Non-pigmented ciliary epithelial cell (primary cell): Measurements from ENCODE around the gene HRCT1.
A peak's percentile ranks its signal among the peaks of the same experiment; 100 is the strongest.

ENCODE experiments used
- DNase-seq: peaks from one replicate; pipeline ENCODE4 v3.0.0-alpha.2; 2010; ENCODE audit warnings: low read depth

HRCT1 gene

DNA sequence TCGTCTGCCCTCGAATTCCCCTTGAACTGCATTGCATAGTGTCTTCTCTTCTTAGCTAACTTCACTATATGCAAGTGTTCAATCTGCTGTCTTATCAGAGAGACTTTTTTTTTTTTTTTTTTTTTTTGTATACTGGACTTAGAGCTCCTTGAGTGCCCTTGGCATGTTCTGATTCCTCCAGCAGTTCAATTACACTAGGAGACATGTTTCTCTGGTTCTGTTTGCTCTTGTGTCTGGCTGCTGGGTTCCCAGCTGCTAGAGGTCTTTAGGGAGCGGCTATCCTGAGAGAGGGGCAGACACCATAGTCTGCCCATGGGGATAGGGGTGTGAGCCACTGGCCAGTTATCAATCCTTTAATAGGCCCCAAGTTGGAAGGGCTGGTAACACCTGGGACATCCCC, 38.8 kb downstream of the HRCT1 start:
- DNase-seq = no peak

DNA sequence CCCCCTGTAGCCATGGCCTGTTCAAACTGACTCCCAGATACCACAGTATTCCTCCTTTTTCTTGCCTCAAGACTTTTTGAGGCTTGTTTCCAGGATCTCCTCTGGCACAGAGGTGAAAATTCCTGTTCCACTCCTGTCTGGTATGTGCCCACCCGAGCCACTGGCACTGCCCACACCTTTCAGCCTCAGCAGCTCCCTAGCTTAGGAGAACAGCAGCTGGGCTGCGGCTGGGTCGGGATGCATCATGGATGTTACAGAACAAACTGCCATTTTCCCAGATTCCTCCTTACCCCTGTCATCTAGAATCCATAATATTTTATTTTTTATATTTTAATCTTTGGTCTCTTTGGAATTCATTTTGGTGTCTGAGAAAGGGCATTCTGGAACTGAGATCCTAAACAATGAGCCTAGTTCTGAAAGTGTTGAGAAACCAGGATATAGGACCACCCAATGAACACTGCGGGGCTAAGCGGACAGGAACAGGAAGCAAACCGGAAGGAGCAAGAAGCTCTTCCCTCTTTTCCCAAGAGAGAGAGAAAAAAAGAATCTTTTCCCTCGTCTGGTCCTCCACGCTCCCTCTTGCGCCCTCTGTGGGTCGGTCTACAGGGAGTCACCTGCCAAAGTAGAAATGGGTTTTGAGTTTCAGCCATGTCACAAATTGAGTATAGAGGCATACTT, 39.5 kb downstream of the HRCT1 start:
- DNase-seq = no peak

DNA sequence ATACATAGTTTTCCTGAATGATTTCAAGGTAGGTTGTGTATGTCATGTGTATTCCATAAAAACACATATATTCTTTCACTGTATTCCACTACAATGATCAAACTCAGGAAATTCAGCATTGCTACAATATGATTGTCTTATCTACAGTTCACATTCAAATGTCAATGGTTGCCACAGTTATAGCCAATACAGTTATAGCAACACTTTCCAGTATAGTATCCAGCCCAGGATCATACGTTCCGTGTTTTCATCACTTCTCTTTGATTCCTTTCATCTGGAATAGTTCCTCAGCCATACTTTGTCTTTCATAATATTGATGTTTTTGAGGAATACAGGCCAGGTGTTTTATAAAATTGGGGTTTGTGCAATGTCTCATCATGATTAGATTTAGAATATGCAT, 42.4 kb downstream of the HRCT1 start:
- DNase-seq = no peak

- DNase-seq = no peak
Observed at GRCh38 chr9:35948901-35949318, 42.9 kb downstream of the HRCT1 start.

GRCh38 chr9:35951736-35952135, 45.7 kb downstream of the HRCT1 start:
- peak; percentile 54 for DNase-seq

DNA sequence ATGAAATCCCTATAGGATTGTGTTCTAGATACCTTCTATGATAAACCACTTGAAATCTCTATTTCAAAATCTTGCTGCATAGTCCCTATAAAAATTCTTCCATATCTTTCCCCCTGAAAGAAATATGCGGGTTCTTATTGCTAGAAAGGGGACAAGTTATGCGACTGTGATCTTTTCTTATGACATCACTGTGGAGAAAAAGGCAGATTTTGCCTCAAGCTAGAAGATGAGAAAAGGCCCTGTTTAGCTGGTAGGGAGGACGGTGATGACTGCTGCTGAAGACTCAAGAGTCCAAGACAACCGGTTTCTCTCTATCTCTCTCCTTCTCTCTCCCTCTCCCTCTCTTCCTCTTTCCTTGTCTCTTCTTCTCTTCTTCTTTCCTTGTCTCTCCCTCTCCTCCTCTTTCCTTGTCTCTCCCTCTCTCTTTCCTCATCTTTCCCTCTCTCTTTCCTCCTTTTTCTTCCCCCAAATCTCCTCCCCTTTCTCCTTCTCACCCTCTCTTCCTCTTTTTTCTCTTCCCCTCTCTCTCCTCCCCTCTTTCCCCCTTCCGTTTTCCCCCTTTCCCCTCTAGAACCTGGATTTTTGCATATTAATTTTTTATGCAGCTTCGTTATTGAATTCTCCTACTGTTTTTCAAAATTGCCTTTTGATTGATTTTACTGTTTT, 46.7 kb downstream of the HRCT1 start:
- DNase-seq = no peak

GRCh38 chr9:35954942-35955546, 49.0 kb downstream of the HRCT1 start:
- DNase-seq = peak; percentile 67

- no peak for DNase-seq
Observed at GRCh38 chr9:35956651-35957050, 50.6 kb downstream of the HRCT1 start.
